NCI-H69 (cell line): ENCODE measurements around the gene COL5A3.

Experiments used
- DNase-seq: peaks from one replicate; lab custom pipeline; 2025; lab: John Stamatoyannopoulos, UW

The COL5A3 gene

DNA sequence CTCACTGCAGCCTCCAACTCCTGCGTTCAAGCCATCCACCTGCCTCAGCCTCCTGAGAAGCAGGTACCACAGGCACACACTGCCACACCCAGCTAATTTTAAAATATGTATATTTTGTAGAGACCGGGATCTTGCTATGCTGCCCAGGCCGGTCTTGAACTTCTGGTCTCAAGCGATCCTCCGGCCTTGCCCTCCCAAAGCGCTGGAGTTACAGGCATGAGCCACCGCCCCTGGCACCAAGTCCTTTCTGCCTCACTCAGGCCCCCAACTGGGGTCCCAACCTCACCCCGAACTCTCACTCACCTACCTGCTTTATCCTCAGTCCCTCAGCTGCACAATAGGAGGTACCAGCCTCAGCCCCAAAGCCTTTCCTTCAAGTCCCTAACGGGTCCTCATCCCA, 635 bp upstream of the COL5A3 start:
- no peak for DNase-seq

GRCh38 chr19:10009714-10010224, 535 bp downstream of the COL5A3 start:
- no peak for DNase-seq

DNA sequence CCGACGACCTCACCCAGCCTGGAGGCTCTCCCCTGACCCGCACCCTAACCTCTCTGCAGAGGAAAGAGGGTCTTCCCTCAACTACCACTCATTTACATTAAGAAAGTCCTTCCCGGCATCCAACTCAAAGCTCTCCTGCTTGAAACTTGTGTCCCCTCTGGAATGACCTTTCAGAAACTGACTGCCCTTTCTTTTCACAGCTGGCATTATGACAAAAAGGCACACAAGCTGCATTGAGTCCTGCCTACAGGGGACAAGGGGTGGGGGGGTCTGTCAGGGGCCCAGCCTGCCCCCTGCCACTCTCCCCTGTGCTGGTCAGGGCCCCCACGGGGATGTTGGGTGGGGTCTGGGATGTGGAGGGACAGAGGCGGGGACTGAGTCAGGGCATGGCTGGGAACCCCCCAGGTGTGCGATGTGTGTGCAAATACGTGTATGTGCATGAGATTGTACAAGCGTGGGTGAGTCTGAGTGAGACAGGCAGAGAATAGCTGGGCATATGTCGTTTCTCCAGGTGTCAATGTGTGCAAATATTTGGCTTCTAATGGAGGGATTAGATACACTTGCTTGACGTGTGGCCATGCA, 2.0 kb downstream of the COL5A3 start:
- peak; percentile 48 for DNase-seq

DNA sequence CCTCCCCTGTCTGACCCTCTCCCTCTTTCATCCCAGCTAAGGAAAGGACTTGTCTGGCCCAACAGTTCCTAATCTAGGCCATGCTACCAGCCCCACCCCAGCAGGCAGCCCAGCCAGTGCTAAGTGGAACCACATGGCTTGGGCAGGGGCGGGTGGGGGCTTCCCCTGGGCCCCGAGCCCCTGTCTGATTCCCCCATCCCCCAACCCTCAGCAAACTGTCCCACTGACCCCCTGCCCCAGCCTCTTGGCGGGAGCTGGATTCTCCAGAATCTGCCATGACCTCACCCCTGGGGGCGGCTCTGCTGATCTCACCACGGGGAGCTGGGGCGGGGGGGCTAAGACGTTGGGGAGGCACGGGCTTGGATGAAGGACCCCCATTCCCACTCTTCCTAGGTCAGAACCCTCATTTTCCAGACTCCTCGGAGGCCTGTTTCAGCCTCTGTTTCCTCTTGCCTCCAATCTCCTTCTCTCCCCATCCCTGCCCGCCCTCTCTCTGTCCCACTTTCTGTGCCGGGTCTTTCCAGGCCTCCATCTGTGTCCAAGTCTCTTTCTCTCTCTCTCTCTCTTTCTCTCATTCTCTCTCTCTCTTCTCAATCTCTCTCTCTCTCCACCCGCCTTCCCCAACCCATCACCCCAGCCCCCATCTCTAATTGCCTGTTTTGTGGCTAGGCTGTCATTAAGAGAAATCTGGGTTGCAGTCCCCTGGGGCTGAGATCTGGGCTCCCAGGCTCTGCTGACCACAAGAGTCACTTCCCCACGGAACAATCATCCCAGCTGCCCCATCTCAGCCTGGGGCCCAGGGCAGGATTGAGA, 2.7 kb downstream of the COL5A3 start:
- no peak for DNase-seq

- no peak for DNase-seq
Measured at GRCh38 chr19:10006752-10007323, 3.5 kb downstream of the COL5A3 start.

DNA sequence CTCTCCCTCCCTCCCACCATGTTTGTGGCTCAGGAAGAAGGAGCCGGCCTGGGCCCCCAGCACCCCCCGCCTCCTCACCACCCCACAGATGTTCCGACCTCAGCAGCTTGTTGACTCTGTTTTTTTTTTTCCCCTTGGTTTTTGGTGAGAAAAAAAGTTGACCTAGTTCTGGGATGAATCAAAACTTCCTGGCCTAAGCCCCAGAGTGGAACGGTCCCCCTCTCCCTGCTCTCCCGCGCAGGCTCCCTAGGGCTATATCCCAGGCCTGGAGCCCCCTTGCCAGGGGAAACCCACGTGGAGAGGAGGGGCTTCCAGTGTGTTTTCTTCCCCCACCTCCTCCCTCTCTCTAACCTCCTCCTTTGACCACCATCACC, 4.0 kb downstream of the COL5A3 start:
- DNase-seq: no peak

DNA sequence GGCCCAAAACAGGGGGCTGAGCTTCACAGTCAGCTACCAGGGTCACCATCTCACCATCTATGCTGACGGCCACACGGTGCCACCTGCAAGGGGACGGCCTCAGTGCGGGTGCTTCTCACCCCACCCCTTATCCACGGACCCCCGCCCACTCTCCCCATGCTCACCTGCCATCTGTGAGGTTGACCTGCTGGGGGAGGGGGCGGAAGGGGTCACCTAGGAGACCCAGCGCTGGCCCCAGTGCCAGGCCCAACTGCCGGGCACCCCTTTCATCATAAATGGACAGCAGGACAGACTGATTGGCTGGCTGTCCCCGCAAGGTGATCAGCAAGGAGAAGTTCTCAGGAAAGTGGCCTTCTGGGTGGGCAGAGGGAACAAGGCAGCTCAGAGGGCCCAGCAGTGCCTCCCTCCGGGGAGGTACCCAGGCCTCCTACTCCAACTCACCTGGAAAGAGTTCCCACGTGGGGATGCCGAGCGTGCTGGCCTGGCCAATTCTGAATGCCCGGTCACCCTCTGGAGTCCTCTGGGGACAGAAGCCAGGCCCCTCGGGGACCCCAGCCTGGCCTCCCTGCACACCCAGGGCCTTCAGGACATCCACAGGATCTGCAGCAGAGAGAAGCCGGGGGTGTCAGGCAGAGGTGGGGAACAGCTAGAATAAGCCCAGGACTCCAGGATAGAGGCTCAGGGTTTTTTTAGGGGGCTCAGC, 4.5 kb downstream of the COL5A3 start:
- no peak for DNase-seq

DNA sequence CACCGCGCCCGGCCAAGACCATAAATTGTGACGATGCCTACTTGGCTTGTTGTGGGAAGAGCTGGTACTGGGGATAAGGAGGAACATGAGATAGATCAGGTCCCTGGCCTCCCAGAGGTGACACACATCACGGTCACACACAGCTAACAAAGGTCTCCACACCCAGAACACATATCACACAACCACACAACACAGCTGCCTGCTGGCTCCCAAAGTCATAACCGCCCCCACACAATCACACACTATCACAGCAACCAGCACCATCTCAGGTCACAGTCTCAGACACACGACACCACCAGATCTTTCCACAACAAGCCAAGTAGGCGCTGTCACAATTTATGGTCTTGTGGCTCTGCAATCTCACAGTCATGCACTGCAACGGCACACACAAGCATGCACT, 5.7 kb downstream of the COL5A3 start:
- no peak for DNase-seq

- no peak for DNase-seq
Measured at GRCh38 chr19:10003271-10003670, 7.0 kb downstream of the COL5A3 start.

GRCh38 chr19:10001899-10002298, 8.4 kb downstream of the COL5A3 start:
- no peak for DNase-seq

DNA sequence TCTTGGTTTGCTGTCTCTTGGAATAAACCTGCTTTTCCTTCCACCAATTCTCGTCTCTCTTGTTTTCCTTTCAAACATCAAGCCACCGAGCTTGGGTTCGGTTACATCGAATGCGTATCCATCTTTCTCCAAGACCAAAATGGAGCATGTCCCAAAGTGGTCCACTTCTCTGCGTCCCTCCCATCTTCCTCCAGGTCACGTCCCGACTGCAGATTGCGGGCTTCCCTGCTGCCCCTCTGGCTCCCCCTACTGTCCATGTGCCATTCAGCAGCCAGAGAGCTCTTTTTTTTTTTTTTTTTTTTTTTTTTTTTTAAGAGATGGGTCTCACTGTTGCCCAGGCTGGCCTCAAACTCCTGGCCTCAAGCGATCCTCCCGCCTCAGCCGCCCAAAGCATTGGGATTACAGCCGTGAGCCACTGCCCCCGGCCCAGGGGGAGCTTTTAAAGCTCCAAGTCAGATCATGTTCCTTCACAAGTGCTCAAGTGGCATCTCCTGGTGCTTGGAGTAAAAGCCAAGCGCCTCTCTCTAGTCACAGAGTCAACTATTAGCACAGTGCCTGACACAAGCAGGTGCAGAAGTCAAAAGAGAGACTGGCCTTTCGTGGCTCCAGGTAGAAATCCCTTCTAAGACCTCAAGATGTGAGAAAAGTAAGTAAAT, 10.0 kb downstream of the COL5A3 start:
- peak; percentile 52 for DNase-seq

DNA sequence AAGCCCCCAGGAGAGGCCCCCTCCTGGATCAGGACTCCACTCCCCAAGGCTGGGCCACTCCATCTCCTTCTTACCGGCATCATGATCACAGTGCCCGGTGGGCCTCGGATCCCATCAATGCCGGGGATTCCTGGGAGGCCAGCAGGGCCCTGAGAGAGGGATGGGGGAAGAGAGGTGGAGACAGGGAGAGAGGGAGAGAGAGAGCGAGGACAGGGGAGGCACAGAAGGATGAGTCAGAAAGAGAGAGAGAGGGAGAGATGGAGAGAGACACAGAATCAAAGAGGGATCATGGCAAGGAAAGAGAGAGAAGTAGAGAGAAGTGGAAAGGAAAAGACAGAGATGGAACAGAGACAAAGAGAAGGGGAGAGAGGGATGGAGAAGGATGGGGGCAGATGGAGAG, 13.8 kb downstream of the COL5A3 start:
- no peak for DNase-seq

GRCh38 chr19:9995999-9996398, 14.3 kb downstream of the COL5A3 start:
- DNase-seq: no peak

DNA sequence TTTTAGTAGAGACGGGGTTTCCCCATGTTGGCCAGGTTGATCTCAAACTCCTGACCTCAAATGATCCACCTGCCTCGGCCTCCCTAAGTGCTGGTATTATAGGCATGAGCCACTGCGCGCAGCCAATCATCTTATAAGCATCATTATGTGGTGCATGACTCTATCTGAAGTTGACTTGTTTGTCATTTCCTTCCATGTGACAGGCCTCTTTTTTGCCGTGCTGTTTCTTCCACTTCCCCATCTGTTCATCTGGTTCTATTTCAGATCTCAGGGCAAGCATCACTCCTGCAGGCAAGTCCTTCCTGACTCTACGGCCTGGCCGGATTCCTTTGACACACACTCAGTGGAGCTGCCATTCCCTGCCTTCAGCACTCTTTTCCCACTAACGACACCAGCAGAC, 15.2 kb downstream of the COL5A3 start:
- DNase-seq: no peak

GRCh38 chr19:9991425-9992191, 18.7 kb downstream of the COL5A3 start:
- DNase-seq: no peak

- no peak for DNase-seq
Measured at GRCh38 chr19:9989504-9989903, 20.8 kb downstream of the COL5A3 start.

DNA sequence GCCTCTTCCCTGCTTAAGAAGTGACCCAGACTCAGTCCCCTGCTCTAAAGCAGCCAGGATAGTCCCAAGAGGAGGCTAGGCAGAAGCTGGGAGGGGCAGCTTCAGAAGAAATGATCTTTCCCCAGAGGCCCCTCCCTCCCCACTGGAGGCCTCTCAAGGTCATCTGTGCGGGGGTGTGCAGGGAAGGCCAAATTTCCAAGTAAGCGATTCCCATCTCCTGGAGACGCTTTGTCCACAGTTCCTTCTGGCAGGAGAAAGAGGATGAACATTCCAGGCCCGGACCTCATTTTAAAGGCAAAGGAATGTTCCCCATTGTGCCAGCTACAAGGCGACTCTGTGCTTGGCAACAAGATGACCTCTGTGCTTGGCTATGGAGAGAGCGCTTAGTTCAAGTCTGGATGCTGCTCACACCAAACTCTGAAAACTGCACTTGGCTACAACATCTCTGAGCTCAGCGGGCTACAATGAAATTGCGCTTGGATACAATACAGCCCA, 23.5 kb downstream of the COL5A3 start:
- DNase-seq: no peak

GRCh38 chr19:9981406-9982260, 28.7 kb downstream of the COL5A3 start:
- DNase-seq: no peak

DNA sequence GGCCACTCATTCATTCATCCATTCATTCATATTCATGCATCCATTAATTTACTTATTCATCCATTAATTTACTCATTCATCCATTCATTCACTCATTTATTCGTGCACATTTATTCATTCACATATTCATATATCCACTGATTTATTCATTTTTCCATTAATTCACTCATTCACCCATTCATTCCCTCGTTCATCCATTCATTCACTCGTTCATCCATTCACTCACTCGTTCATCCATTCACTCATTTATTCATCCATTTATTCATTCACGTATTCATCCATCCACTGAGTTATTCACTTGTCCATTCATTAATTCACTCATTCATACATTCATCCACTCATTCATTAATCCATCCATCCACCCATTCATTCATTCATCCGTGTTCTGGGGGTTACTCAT, 38.2 kb downstream of the COL5A3 start:
- no peak for DNase-seq

GRCh38 chr19:9971166-9971897, 39.0 kb downstream of the COL5A3 start:
- no peak for DNase-seq
